Bronchial epithelial cell (primary cell): ENCODE data around the gene MYBPC3. TPM values are rescaled to one million over a fixed set of nuclear protein-coding genes. Genes with fewer than 3 reads are reported as not detected.

Source experiments
- DNase-seq: peaks from one replicate; pipeline ENCODE4 v3.0.0-alpha.2; 2010; ENCODE audit warnings: low read depth
- FAIRE-seq: peaks from 2 replicates; lab custom pipeline; 2011; peaks lifted over from hg19 to GRCh38; lab: Jason Lieb, UNC
- H3K27me3 ChIP-seq: 2 replicates; pipeline ENCODE4 v1.5.1; 2011; ENCODE audit warnings: low read length; ENCODE audit not compliant: control insufficient read depth, insufficient read depth
- H3K36me3 ChIP-seq: 2 replicates; pipeline ENCODE4 v1.5.1; 2011; ENCODE audit warnings: low read length; ENCODE audit not compliant: control insufficient read depth, insufficient read depth
- H3K4me3 ChIP-seq: 2 replicates; pipeline ENCODE4 v1.5.1; 2011; ENCODE audit warnings: mild to moderate bottlenecking, low read depth, low read length, control low read depth
- CTCF ChIP-seq: IDR thresholded peaks from 2 replicates; pipeline ENCODE4 v1.5.1; 2011; ENCODE audit warnings: mild to moderate bottlenecking, moderate library complexity, low read length, control low read depth, inconsistent platforms; ENCODE audit not compliant: insufficient read depth, severe bottlenecking
- total RNA-seq: library from RNA; depleted of rRNA; stranded (reverse); fragments of >200 nt; gene quantifications from 2 replicates; pipeline ENCODE4 v1.2.1, GENCODE V29; 2014

Gene MYBPC3
- total RNA-seq, 1 donor from 2014 or later: under 0.01 TPM

- FAIRE-seq: no peak
- Histone ChIP-seq H3K36me3 (peaks cover 13% of the 10 kb centered on the region), H3K4me3 (no peak overlapping the region), H3K27me3 (no peaks in the 10 kb centered on the region)
- no peak for TF ChIP-seq CTCF
- no peak for DNase-seq
Observed at GRCh38 chr11:47328449-47329390, 23.8 kb downstream of the MYBPC3 start.

- DNase-seq (no peak), FAIRE-seq (peak; percentile 47)
- Histone ChIP-seq H3K4me3 (no peak overlapping the region), H3K27me3 (no peaks in the 10 kb centered on the region), H3K36me3 (peaks cover 13% of the 10 kb centered on the region)
- TF ChIP-seq CTCF: no peak
Observed at GRCh38 chr11:47327949-47328348, 24.6 kb downstream of the MYBPC3 start.

GRCh38 chr11:47327025-47327424, 25.5 kb downstream of the MYBPC3 start:
- Histone ChIP-seq H3K4me3 (no peak overlapping the region), H3K27me3 (no peaks in the 10 kb centered on the region), H3K36me3 (peaks cover 13% of the 10 kb centered on the region)
- no peak for DNase-seq
- no peak for TF ChIP-seq CTCF
- FAIRE-seq: no peak

GRCh38 chr11:47326198-47326597, 26.3 kb downstream of the MYBPC3 start:
- H3K27me3 ChIP-seq: no peaks in the 10 kb centered on the region
- FAIRE-seq (no peak), DNase-seq (no peak)
- peaks cover 14% of the 10 kb centered on the region for H3K36me3 ChIP-seq
- no peak overlapping the region for H3K4me3 ChIP-seq
- TF ChIP-seq CTCF: no peak

GRCh38 chr11:47325271-47326041, 27.0 kb downstream of the MYBPC3 start:
- Histone ChIP-seq H3K36me3 (peaks cover 14% of the 10 kb centered on the region), H3K4me3 (no peak overlapping the region), H3K27me3 (no peaks in the 10 kb centered on the region)
- DNase-seq (no peak), FAIRE-seq (no peak)
- no peak for TF ChIP-seq CTCF
